T47D (cell line): ENCODE results near the gene CCSER2.

Experiments used
- DNase-seq, 2 experiments: peaks; one replicate each; pipeline versions ENCODE4 v3.0.0 to v3.0.0-alpha.2; 2011 to 2012; ENCODE audit warnings: low read depth in 1 of 2, low spot score in 1 of 2
- JUND ChIP-seq: IDR thresholded peaks from 2 replicates; pipeline ENCODE4 v1.6.1; 2012; ENCODE audit warnings: low read depth
- in situ Hi-C: cut with HindIII; loops from 2 replicates; pipeline ENCODE4 v1.10.0; 2016; ENCODE audit warnings: low sequenced_read_pairs, low pct_unique_long_range_greater_than_20kb

The CCSER2 gene

GRCh38 chr10:84360637-84361365, 32.4 kb downstream of the CCSER2 start:
- TF ChIP-seq JUND, result no peak
- peak in 1 of 2 experiments; percentile 25 for DNase-seq
- in situ Hi-C loops, result no loop called here

- DNase-seq, result no peak
- no peak for TF ChIP-seq JUND
- in situ Hi-C loops, result no loop called here
Measured at GRCh38 chr10:84365335-84365881, 37.0 kb downstream of the CCSER2 start.

- no peak for DNase-seq
- TF ChIP-seq JUND, result no peak
- in situ Hi-C loops, result no loop called here
Measured at GRCh38 chr10:84366041-84366440, 37.7 kb downstream of the CCSER2 start.

- in situ Hi-C loops, result no loop called here
- TF ChIP-seq JUND, result no peak
- DNase-seq, result no peak
Measured at GRCh38 chr10:84367256-84367655, 38.9 kb downstream of the CCSER2 start.

GRCh38 chr10:84368828-84369227, 40.4 kb downstream of the CCSER2 start:
- no peak for DNase-seq
- TF ChIP-seq JUND, result no peak
- in situ Hi-C loops, result no loop called here

GRCh38 chr10:84370283-84370682, 41.9 kb downstream of the CCSER2 start:
- DNase-seq, result no peak
- TF ChIP-seq JUND, result no peak
- in situ Hi-C loops, result no loop called here

- in situ Hi-C loops, result no loop called here
- no peak for DNase-seq
- no peak for TF ChIP-seq JUND
Measured at GRCh38 chr10:84371944-84372343, 43.6 kb downstream of the CCSER2 start.

- in situ Hi-C loops, result no loop called here
- TF ChIP-seq JUND, result no peak
- DNase-seq, result no peak
Measured at GRCh38 chr10:84373000-84373399, 44.6 kb downstream of the CCSER2 start.

- in situ Hi-C loops, result no loop called here
- DNase-seq, result no peak
- TF ChIP-seq JUND, result no peak
Measured at GRCh38 chr10:84374455-84374854, 46.1 kb downstream of the CCSER2 start.

GRCh38 chr10:84375011-84375410, 46.6 kb downstream of the CCSER2 start:
- in situ Hi-C loops, result no loop called here
- peak in 1 of 2 experiments; percentile 81 for DNase-seq
- no peak for TF ChIP-seq JUND

- DNase-seq, result no peak
- in situ Hi-C loops, result no loop called here
Measured at GRCh38 chr10:84375881-84376280, 47.5 kb downstream of the CCSER2 start.

GRCh38 chr10:84388148-84388547, 59.8 kb downstream of the CCSER2 start:
- TF ChIP-seq JUND, result no peak
- DNase-seq, result no peak
- in situ Hi-C loops, result no loop called here

More at GRCh38 chr10:84375881-84376280, 47.5 kb downstream of the CCSER2 start:
- no peak for TF ChIP-seq JUND

- TF ChIP-seq JUND, result no peak
- in situ Hi-C loops, result no loop called here
- no peak for DNase-seq
Measured at GRCh38 chr10:84390364-84390763, 62.0 kb downstream of the CCSER2 start.

GRCh38 chr10:84391326-84391725, 62.9 kb downstream of the CCSER2 start:
- no peak for TF ChIP-seq JUND
- in situ Hi-C loops, result no loop called here
- no peak for DNase-seq
